ENCODE results near the gene BCLAF1. TPM values are rescaled to one million over a fixed set of nuclear protein-coding genes. Genes with fewer than 3 reads are reported as not detected.

The BCLAF1 gene
- total and polyA plus RNA-seq, 2 of the 8 experiments (the other 6 are each of a cell fraction or from before 2014, with no cell fraction given) = 30.5 to 230 TPM

DNA sequence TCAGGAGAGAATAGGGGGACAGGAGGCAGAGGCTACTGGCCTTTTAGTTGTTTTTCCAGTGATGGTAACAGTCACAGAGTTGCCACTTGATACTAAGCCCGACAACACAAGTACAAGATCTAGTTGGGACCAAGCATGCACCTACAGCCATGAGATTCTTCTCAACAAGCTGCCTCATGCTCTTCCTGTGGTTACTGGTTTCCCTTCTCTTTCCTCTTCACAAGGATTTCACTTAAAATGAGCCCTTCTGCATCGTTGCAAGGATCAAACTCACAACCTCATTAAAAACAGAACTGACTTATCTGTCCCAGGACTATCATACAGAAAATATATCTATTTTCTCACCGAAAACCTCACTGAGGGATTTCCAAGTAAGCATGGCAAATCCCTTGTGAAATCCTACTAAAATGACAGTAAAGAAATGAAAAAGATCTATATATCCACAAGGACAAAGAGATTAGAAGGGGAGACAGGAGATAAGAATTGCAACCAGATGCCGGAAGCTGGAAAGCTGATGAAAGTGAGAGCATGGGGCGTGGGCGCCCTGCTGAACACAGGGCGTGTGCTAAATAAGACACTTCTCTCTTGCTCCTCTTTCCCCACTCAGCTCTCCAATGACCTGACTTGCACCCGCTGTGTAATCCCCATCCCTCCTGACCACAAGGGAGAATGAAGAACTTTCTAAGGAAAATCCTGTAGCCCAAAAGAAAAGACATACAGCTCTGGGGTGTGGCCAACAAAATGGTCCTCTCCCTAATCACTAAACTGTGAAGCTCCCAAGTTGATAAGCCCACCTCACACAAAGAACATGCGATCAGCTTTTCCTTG is 53.0 kb downstream of the BCLAF1 start (continued):
- TF ChIP-seq RAD21 (IDR thresholded peaks at IDR 0.05 in 1 of 2, conservative IDR thresholded peaks at IDR 0.05 in 1 of 2; ENCODE audit: low read depth in 2 of 2, low read length in 2 of 2) (no peak), MAFK (IDR thresholded peaks at IDR 0.05; ENCODE audit: low read depth, low read length) (no peak), KDM4A (IDR thresholded peaks at IDR 0.05; ENCODE audit: low read depth, low read length, severe bottlenecking) (no peak), JUN (IDR thresholded peaks at IDR 0.05; ENCODE audit: low read depth, low read length) (no peak), NANOG (IDR thresholded peaks at IDR 0.05; ENCODE audit: insufficient read depth, low read depth, low read length, poor library complexity, severe bottlenecking) (no peak), RFX5 (IDR thresholded peaks at IDR 0.05; ENCODE audit: borderline replicate concordance, low read depth, low read length) (no peak), CHD1 (IDR thresholded peaks at IDR 0.05; ENCODE audit: low read depth, low read length) (no peak), POLR2A (IDR thresholded peaks at IDR 0.05; ENCODE audit: control extremely low read depth in 1 of 2, low read depth in 2 of 2, low read length in 2 of 2) (no peak), BRCA1 (IDR thresholded peaks at IDR 0.05; ENCODE audit: low read depth, low read length) (no peak)
- TF ChIP-seq, protein P1, sequence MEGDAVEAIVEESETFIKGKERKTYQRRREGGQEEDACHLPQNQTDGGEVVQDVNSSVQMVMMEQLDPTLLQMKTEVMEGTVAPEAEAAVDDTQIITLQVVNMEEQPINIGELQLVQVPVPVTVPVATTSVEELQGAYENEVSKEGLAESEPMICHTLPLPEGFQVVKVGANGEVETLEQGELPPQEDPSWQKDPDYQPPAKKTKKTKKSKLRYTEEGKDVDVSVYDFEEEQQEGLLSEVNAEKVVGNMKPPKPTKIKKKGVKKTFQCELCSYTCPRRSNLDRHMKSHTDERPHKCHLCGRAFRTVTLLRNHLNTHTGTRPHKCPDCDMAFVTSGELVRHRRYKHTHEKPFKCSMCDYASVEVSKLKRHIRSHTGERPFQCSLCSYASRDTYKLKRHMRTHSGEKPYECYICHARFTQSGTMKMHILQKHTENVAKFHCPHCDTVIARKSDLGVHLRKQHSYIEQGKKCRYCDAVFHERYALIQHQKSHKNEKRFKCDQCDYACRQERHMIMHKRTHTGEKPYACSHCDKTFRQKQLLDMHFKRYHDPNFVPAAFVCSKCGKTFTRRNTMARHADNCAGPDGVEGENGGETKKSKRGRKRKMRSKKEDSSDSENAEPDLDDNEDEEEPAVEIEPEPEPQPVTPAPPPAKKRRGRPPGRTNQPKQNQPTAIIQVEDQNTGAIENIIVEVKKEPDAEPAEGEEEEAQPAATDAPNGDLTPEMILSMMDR (IDR thresholded peaks at IDR 0.05; ENCODE audit: control extremely low read depth in 1 of 3, insufficient read depth in 1 of 3, low read depth in 1 of 3, low read length in 3 of 3) = no peak

Measured in H1 (cell line).